Osteoblast (primary cell): Measurements from ENCODE around the gene MCOLN3. TPM values are rescaled to one million over a fixed set of nuclear protein-coding genes. Genes with fewer than 3 reads are reported as not detected.

Experiments used
- DNase-seq: peaks from one replicate; pipeline ENCODE4 v3.0.0; 2011; ENCODE audit warnings: low spot score, mixed read lengths; ENCODE audit not compliant: insufficient read length; ENCODE audit errors: missing footprints
- H2AFZ ChIP-seq: 2 replicates; pipeline ENCODE4 v1.6.0; 2011; ENCODE audit warnings: mild to moderate bottlenecking, low read length
- H3K27ac ChIP-seq: 2 replicates; pipeline ENCODE4 v1.5.1; 2011; ENCODE audit warnings: mild to moderate bottlenecking, low read depth, low read length, moderate library complexity
- H3K27me3 ChIP-seq: 2 replicates; pipeline ENCODE4 v1.6.0; 2012; ENCODE audit warnings: mild to moderate bottlenecking, control low read depth, inconsistent platforms, low read length, moderate library complexity; ENCODE audit not compliant: insufficient read depth
- H3K36me3 ChIP-seq: 2 replicates; pipeline ENCODE4 v1.5.1; 2011; ENCODE audit warnings: mild to moderate bottlenecking, low read length, control low read depth, moderate library complexity; ENCODE audit not compliant: insufficient read depth
- H3K4me1 ChIP-seq: 2 replicates; pipeline ENCODE4 v1.5.1; 2011; ENCODE audit warnings: mild to moderate bottlenecking, low read length, control low read depth, moderate library complexity; ENCODE audit not compliant: insufficient read depth
- H3K4me2 ChIP-seq: 2 replicates; pipeline ENCODE4 v1.6.0; 2011; ENCODE audit warnings: mild to moderate bottlenecking, low read length; ENCODE audit not compliant: insufficient read depth
- H3K4me3 ChIP-seq: fragments of 200-600 bp; sonication (generic); 3 replicates; pipeline ENCODE4 v1.5.1; 2012; ENCODE audit warnings: mild to moderate bottlenecking, low read length, inconsistent platforms; ENCODE audit not compliant: insufficient read depth
- H3K79me2 ChIP-seq: 2 replicates; pipeline ENCODE4 v1.6.0; 2012; ENCODE audit warnings: mild to moderate bottlenecking, low read length, control low read depth, inconsistent platforms; ENCODE audit not compliant: insufficient read depth
- H3K9me3 ChIP-seq: 2 replicates; pipeline ENCODE4 v1.5.1; 2011; ENCODE audit warnings: low read depth, low read length, control low read depth
- H4K20me1 ChIP-seq: 2 replicates; pipeline ENCODE4 v1.6.0; 2012; ENCODE audit warnings: mild to moderate bottlenecking, low read length, control low read depth; ENCODE audit not compliant: insufficient read depth
- total RNA-seq: library from RNA; depleted of rRNA; stranded (reverse); fragments of >200 nt; gene quantifications from 2 replicates; pipeline ENCODE4 v1.2.3, GENCODE V29; 2012
- TF ChIP-seq, protein P1 (sequence below): IDR thresholded peaks from 2 replicates; pipeline ENCODE4 v1.5.1; 2011; ENCODE audit warnings: mild to moderate bottlenecking, low read depth, low read length, moderate library complexity; ENCODE audit errors: extremely low read depth

MCOLN3 gene
- total RNA-seq, 1 donor = 4.0 TPM

DNA sequence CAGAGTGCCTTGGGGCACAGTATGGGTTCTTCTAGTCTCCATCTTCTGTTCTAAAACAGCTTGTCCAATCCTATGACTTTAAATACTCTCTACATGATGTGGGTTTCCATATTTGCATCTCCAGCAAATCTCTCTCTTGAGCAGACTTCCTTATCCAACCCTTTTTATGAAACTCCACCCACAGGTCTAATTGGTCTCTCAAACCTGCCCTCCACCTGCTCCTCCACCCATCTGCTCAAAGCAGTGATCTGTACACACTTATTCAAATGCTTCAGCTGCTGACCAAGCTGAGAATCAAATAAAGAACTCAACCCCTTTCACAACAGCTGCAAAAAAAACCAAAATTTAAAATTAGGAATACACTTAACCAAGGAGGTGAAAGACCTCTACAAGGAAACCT, 62.9 kb downstream of the MCOLN3 start:
- H3K4me3 ChIP-seq = no peak overlapping the region
- no peaks in the 10 kb centered on the region for H3K9me3 ChIP-seq
- no peaks in the 10 kb centered on the region for H4K20me1 ChIP-seq
- H3K79me2 ChIP-seq = no peaks in the 10 kb centered on the region
- H2AFZ ChIP-seq = no peak overlapping the region
- peaks cover 5% of the 10 kb centered on the region for H3K27me3 ChIP-seq
- H3K27ac ChIP-seq = no peak overlapping the region
- H3K4me2 ChIP-seq = no peak overlapping the region
- TF ChIP-seq, protein P1, sequence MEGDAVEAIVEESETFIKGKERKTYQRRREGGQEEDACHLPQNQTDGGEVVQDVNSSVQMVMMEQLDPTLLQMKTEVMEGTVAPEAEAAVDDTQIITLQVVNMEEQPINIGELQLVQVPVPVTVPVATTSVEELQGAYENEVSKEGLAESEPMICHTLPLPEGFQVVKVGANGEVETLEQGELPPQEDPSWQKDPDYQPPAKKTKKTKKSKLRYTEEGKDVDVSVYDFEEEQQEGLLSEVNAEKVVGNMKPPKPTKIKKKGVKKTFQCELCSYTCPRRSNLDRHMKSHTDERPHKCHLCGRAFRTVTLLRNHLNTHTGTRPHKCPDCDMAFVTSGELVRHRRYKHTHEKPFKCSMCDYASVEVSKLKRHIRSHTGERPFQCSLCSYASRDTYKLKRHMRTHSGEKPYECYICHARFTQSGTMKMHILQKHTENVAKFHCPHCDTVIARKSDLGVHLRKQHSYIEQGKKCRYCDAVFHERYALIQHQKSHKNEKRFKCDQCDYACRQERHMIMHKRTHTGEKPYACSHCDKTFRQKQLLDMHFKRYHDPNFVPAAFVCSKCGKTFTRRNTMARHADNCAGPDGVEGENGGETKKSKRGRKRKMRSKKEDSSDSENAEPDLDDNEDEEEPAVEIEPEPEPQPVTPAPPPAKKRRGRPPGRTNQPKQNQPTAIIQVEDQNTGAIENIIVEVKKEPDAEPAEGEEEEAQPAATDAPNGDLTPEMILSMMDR = no peak
- H3K36me3 ChIP-seq = no peaks in the 10 kb centered on the region
- DNase-seq = no peak
- H3K4me1 ChIP-seq = no peaks in the 10 kb centered on the region

DNA sequence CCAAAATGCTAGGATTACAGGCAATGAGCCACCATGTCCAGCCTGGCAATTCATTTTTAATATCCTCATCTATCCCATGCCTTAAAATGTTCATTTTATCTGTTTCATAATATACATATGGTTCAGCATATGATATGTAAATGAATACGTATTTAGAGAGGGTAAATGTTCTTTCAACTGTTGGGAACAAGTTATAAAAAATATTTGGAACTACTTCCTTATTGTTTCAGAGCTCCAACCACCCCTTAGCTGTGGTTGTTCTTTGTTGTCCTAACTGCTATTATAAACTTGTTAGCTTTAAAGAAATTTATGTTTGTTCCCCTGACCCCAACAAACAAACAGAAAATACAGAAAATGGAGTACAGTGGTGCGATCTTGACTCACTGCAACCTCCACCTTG, 65.9 kb downstream of the MCOLN3 start:
- Histone ChIP-seq H3K27me3 (peaks cover 10% of the 10 kb centered on the region), H3K4me2 (no peak overlapping the region), H3K27ac (no peak overlapping the region), H3K79me2 (no peaks in the 10 kb centered on the region), H2AFZ (no peak overlapping the region), H3K4me1 (no peaks in the 10 kb centered on the region), H4K20me1 (no peaks in the 10 kb centered on the region), H3K9me3 (no peaks in the 10 kb centered on the region), H3K36me3 (no peaks in the 10 kb centered on the region), H3K4me3 (no peak overlapping the region)
- TF ChIP-seq, protein P1 = no peak
- DNase-seq = no peak

DNA sequence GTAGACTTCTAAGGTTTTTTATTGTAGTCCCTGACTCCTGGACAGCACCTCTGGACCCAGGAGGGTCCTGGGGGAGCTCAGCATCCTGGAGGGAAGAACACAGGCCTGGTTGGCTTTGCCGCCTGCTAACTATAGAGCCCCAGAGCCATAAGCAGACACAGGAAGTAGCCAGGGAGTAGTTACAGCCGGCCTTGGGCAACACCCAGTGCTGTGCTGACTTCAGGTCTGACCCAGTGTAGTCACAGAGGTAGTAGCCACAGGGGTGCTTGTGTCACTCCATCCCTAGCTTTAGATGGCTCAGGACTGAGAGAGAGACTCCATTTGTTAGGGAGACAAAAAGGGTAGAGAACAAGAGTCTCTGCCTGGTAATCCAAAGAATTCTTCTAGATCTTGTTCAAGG, 73.3 kb downstream of the MCOLN3 start:
- no peaks in the 10 kb centered on the region for H3K79me2 ChIP-seq

DNA sequence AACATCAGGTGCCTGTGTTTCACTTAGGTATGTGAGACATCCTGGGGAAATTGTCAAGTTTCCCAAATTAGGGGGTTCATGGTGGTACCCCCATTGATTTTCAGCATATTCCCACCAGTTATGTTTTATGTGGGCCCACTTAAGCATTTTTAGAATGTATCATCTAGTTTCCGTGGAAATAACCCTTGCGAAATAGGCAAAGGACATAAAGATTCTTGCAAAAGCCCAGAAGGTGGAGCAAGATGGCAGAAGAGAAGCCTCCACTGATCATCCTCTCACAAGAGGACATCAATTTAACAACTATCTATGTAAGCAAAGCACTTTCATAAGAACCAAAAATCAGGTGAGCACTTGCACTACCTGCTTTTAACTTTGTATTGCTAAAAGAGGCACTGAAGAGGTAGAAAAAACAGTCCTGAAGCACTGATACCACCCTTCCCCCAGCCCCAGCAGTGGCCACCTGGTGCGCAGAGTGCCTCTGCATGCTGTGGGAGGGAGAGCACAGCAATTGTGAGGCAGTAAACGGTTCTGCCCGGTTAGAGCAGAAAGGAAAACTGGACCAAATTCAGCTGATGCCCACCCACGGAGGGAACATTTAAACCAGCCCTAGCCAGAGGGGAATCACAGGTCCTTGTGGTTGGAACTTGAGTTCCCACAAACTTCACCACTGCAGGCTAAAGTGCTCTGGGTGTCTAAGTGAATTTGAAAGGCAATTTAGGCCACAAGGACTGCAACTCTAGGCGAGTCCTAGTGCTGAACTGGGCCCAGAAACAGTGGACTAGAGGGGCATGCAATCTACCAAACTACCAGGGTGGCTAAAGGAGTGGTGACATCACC, 74.6 kb downstream of the MCOLN3 start:
- Histone ChIP-seq H3K9me3 (no peaks in the 10 kb centered on the region), H4K20me1 (no peaks in the 10 kb centered on the region), H3K4me2 (no peak overlapping the region), H3K4me1 (peaks cover 14% of the 10 kb centered on the region), H3K79me2 (no peaks in the 10 kb centered on the region), H3K36me3 (no peaks in the 10 kb centered on the region), H2AFZ (no peak overlapping the region), H3K4me3 (no peak overlapping the region), H3K27me3 (no peaks in the 10 kb centered on the region), H3K27ac (no peak overlapping the region)
- no peak for DNase-seq
- TF ChIP-seq, protein P1 = peak; percentile 15

More for the DNA sequence above, 73.3 kb downstream of the MCOLN3 start:
- DNase-seq = no peak
- Histone ChIP-seq H3K4me1 (peaks cover 14% of the 10 kb centered on the region), H3K27ac (no peak overlapping the region), H2AFZ (no peak overlapping the region), H3K4me3 (no peak overlapping the region), H4K20me1 (no peaks in the 10 kb centered on the region), H3K27me3 (peaks cover 2% of the 10 kb centered on the region), H3K36me3 (no peaks in the 10 kb centered on the region), H3K4me2 (no peak overlapping the region), H3K9me3 (no peaks in the 10 kb centered on the region)
- TF ChIP-seq, protein P1 = no peak
